Fibroblast of gingiva (primary cell): ENCODE data around the gene TMEM120A.
"Not testable (repeated sequence)": the region's sequence is repeated elsewhere in the genome, so short reads cannot be mapped to it uniquely, and the experiment has no call there.

ENCODE experiments used
- DNase-seq: peaks from one replicate; pipeline ENCODE4 v3.0.0-alpha.2; 2011; ENCODE audit warnings: low read depth

TMEM120A gene

DNA sequence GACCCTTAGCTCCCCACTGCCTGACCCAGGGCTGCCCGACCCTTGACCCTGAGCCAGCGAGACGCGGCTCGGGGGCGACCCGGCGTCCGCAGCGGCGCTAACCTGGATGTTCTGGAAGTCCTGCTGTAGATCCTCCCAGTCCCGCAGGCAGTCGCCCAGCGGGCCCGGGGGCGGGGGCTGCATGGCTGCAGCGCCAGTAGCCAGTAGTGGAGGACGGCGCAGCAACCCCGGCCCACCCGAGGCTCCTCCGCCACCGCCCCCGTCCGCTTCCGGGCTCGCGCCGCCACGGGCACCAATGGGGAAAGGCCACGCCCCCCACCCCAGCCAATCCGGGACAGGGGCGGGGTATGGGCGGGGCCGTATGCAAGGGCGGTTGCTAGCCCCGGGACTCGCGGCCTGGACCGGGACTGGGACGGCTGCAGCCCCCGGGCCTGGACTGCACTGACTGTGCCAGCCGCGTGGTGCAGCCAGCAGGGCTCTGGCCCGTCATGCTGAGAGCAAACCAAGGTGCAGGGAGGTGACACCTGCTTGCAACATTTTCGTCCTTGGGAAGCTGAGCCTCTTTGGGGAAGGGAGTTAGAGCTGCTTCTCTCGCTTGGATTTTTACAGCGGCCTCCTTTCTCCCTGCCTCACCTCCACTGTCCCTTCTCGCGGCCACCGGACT, at the start of gene TMEM120A:
Gene TMEM120A (minus strand): TSS at position 208 of the 664 bp plus-strand sequence. CDS start 25 bp downstream, at position 183.
- DNase-seq = peak; percentile 94

DNA sequence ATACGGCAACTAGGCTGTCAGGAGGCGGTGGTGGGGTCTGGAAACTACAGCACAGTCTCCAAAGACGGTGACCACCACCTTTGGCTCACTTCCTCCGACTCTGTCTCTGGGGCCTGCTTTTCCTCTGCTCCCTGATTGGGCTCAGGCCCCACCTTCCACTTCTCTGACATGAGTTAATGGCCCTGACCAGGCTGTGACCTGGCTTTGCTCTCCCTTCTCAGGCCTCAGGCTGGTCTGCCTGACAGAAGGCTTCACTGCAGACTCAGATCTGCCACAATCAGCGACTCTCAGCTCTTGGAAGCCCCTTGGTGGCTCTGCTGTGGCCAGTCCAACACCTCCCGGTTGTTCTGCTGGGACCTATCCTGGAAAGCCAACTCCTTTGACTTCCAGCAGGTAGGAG, 45.7 kb upstream of the TMEM120A start:
- DNase-seq = no peak

DNA sequence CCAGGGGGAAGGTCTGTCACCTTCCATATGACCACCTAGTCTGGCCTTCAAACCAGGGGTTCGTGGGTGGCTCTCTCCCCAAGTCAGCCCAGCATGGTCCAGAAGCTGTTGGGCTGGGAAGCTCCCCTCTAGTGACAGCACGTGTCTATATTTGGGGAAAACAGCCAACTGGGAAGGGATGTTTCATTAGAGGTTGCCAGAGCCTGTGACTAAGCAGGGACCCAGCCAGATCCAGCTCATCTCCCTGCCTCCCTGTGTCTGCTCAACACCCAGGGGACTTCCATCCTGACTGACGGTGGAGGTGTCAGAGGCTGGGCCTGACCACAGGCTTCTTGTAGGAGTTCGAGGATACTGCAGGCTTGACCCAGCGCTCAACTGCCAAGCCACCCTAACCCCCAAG, 42.9 kb upstream of the TMEM120A start:
- DNase-seq = peak; percentile 86

DNA sequence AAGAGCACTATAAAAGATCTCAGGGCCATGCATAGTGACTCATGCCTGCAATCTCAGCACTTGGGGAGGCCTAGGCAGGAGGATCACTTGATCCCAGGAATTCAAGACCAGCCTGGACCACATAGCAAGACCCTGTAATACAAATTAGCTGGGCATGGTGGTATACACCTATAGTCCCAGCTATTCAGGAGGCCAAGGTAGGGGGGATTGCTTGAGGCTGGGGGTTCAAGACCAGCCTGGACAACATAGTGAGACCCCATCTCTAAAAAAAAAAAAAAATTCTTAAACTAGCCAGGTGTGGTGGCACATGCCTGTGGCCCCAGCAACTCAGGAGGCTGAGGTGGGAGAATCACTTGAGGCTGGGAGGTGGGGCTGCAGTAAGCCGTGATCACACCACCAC, 37.6 kb upstream of the TMEM120A start:
- no peak for DNase-seq

DNA sequence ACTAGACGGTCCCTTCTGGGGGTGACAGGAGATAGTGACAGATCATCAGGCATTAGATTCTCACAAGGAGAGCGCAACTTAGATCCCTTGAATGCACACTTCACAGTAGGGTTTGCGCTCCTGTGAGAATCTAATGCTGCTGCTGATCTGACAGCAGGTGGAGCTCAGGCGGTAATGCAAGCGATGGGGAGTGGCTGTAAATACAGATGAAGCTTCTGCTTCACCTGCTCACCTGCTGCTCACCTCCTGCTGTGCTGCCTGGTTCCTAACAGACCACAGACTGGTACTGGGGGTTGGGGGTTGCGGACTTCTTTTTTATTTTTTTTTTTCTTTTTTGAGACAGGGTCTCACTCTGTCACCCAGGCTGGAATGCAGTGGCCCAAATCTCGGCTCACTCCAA, 35.3 kb upstream of the TMEM120A start:
- not testable (repeated sequence) for DNase-seq

DNA sequence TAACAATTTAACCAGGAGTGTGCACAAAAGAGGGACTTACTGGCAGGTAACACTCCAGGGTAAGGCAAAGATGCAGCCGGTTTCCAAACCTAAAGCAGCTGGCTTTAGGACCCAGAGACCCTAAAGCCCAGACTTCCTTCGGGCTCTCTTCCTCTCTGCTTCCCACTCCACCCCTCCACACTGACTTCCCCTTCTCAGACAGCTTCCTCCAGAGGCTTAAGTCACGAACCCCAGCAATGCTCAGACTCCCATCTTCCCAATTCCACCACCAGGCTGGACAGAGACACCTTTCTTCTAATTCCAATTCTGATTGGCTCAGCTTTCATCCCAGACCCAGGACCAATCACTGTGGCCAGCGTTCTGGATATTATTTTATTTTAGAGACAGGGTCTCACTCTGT, 28.6 kb upstream of the TMEM120A start:
- no peak for DNase-seq

DNA sequence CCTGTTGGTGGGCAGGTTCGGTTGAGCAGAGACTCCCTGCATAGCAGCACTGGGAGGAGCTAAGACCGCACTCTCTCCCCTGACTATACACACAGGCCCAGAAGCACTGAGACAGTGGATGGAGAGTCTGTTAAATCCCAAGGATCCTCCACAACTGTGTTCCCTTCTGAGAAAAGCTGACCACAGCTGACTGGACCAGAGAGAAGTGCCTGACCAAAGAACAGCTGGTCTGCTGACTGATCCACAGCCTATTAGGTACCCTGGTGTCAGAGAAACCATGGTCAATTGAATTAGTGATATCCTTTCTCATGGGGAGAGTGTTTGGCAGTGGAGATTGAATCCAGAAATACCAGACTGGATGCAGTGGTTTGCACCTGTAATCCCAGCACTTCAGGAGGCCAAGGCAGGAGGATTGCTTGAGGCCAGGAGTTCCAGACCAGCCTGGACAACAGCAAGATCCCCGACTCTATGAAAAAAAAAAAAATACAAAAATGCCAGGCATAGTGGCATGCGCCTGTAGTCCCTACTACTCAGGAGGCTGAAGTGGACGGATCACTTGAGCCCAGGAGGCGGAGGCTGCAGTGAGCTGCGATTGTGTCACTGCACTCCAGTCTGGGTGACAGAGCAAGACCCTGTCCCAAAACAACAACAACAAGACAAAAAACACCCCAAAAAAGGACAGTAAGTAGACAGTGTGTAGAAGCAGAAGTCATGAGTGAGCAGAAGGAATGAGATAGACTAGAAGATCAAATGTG, 27.8 kb upstream of the TMEM120A start:
- no peak for DNase-seq

DNA sequence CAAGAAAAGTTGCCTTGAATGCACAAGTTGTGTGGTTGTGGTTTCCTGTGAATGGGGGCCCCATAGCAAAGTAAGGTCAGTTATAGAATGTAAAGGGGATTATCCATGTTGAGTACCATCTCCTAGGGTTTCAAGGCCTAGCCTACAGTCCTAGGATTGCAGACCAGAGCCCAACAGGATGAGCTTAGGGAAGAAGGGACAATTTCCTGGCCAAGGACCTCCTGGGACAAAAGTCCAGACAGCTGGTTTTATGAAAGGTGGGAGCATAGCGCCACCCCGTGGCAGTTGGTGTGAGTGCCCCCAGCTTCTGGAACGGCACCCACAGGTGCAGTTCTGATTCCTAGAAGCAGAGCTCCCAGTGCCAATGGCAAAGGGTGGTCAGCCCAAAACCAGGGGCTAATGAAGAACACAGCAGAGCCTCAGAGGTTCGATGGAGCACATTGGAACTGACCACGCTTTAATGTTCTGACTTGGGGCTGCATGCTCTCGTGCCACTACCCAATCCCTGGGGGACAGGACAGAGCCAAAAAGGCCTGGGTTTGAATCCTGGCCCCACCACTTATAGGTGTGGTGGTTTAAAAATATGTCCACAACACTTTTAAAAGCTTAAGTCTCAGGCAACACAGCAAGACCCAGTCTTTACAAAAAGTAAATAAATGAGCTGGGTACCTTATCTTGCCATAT, 25.8 kb upstream of the TMEM120A start:
- peak; percentile 46 for DNase-seq

DNA sequence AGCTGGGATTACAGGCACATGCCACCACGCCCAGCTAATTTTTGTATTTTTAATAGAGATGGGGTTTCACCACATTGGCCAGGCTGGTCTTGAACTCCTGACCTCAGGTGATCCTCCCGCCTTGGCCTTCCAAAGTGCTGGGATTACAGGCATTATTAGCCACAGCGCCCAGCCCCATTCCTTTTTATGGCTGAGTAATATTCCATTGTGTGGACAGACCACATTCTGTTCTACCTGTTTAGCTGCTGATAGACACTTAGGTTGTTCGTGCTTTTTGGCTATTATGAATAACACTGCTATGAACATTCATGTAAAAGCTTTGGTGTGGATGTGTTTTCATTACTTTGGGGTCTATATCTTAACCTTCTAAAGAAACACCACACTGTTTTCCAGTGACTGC, 24.1 kb upstream of the TMEM120A start:
- not testable (repeated sequence) for DNase-seq

DNA sequence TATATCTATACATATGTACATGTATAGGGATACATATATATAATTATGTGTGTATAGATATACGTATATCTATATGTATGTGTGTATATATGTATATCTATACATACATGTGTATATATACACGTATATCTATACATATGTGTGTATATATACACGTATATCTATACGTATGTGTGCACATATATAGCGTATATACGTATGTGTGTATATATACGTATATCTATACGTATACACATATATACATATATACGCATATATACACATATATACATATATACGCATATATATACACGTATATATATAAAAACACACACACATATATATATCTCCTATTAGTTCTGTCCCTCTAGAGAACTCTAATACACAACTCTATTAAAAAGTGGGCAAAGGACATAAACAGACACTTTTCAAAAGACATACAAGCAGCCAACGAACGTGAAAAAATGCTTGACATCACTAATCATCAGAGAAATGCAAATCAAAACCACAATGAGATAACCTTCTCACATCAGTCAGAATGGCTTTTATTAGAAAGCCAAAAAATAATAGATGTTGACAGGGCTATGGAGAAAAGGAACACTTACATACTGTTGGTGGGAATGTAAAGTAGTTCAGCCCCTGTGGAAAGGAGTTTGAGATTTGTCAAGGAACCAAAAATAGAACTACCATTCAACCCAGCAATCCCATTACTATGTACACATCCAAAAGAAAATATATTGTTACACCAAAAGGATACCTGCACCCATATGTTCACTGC, 22.0 kb upstream of the TMEM120A start:
- no peak for DNase-seq

DNA sequence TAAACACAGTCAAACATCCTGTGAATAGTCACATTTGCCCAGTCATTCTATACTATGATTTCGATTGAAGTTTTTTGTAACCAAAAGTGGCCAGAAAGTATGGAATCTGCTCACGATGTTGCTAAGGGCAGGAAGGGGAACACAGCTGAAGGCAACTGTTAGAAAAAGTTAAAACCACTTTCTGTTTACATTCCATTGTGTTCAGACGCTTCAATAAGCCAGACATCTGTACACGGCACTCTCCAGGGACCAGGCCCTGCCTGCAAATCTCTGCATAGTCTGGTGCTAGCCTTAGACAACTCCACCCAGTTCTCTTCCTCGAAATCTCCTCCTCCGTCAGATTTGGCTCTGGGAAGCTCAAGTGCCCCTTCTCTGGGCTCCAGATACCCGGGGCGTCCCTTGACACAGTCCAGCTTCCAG, 17.1 kb upstream of the TMEM120A start:
- DNase-seq = peak; percentile 91

DNA sequence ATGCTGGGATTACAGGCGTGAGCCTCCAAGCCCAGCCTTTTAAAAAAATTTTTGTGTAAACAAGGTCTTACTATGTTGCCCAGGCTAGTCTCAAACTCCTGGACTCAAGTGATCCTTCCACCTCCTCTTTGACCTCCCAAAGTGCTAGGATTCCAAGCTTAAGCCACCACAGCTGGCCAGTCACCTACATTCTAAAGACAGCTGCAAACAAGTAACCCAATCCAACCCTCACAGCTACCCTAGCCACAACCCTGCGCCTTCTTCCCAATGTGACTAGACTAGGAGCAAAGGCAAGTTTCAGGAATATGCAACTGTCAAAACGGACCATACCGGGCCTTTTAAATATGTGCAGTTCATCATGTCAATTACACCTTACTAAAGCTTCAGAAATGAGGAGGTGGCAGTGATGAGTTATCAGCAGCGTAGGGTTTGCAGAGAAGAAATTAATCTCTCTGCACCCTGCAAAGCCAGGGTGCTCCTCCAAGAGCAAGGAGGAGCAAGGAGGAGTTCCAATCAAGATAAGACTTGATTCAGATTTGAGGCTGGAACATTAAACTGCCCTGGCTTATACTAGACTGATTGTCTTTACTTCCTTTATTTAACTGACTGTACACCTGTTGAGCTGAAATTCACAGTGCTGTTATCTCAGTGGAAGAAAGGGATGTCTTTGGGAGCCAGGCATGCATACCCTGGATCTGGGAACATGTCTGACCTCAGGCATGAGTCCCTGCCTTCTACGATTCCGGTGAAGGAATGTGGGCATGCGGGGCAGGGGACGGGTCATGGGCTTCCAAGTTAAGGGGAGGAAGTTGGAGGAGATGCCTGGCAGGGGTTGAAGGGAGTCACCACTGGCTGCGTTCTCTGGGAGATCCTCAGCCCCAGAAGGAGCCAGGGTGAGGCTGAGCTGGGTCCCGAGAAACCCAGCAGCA, 15.5 kb upstream of the TMEM120A start:
- no peak for DNase-seq

DNA sequence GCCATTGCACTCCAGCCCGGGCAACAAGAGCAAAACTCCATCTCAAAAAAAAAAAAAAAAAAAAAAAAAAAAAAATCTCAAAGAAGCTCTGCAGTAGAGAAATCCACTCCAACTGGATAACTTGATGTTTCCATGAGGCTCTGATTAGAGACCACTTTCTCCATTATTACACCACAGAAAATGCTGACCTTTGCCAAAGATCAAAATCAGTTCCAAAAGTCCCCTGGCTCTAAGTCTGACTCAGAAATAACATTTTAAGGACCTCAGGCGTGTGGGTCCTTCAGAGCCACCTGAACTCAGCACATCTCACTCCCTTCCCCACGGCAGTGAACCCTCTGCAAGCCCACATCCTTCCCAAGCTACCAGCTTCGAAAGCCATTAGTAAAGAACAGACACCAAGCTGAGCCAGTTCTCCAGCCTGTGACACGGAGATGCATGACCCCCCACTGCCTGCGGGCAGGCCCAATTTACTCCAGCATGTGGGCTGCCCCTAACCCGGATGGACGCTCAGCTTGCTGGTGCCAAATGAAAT, 13.8 kb upstream of the TMEM120A start:
- no peak for DNase-seq

DNA sequence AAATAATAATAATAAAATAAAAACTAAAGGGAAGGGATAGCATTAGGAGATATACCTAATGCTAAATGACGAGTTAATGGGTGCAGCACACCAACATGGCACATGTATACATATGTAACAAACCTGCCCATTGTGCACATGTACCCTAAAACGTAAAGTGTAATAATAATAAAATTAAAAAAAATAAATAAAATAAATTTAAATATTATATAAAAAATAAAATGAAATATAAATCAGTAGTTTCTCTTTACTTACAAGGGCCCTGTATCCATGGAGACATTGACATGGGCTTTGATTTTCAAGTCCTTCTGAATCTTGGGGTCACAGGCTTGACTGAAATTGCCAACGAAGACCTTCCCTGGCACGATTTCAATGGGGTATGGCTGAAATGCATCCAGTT, 10.6 kb upstream of the TMEM120A start:
- not testable (repeated sequence) for DNase-seq

DNA sequence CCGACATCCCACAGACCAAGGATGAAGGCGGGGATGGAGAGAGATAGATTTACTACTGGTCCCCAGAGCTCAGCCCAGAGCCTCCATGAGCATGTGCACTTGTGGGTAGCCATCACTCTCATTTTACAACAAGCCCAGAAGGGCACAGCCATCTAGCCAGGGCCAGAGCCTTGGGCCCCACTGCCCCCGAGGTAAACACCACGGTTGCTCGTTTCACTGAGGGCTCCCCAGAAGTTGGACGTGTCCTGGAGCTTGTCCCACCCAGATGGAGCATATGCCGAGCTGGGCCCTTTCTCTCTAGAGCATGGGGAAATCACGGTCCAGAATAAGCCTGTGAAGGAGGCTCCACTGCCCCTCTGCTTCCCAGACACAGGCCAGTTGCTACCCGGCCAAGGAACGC, 9.0 kb upstream of the TMEM120A start:
- DNase-seq = no peak

DNA sequence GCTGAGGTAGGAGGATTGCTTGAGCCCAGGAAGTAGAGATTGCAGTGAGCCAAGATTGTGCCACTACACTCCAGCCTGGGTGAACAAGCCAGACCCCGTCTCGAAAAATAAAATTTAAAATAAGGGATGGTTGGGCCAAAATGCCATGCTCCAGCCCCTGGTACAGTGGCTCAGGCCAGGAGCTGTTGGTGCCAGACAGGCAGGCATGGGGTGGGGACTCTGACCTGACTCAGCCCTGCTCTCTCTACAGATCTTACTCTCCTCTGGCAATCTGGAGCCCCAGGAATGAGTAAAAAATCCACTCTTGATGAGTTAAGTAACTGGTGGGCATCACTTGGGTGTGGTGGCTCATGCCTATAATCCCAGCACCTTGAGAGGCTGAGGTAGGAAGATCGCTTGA, 8.4 kb upstream of the TMEM120A start:
- DNase-seq = no peak

DNA sequence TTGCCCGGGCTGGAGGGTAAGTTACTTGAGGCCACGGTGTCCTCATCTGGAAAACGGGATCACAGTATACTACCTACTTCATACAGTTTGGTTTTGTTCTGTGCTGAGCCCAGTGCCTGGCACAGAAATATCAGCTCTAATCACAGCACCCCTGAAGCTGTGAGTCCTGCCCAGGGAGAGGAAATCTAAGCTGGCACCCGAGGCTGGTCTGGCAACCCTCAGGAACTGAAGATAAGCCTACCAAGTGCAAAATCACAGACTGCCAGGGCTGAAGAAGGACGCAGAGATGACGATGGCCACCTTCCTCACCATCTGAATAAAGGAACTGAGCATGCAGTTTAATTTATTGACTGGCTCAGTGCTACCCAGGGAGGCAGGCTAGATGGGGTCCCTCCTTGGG, 7.7 kb upstream of the TMEM120A start:
- no peak for DNase-seq

DNA sequence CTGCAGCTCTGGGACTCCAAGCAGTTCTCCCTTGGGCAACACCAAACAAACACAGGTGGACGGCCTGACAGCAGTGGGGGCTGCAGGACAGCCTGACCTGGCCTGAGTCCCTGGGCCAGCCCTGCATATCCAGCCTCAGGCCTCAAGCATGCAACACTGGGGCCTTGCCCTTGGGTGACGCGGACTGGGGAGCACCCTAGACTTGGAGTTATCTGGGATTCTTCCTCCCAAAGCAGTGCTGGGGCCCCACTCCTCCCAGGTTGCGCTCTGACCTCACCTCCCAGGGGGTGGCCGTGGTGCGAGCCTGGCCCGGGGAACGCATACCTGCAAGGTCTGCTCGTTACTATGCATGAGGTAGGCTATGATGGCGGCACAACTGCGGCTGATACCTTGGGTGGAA, 6.2 kb upstream of the TMEM120A start:
- DNase-seq = no peak

DNA sequence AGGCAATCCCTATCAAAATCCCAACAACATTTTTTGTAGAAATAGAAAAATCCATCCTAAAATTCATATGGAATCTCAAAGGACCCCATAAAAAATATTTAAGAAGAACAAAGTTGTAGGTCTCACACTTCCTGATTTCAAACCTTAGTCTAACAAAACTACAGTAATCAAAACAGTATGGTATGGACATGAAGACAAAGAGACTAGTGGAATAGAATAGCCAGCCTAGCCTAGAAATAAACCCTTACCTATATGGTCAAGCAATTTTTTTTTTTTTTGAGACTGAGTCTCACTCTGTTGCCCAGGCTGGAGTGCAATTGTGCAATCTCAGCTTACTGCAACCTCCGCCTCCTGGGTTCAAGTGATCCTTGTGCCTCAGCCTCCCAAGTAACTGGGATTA, 3.6 kb upstream of the TMEM120A start:
- DNase-seq = no peak

DNA sequence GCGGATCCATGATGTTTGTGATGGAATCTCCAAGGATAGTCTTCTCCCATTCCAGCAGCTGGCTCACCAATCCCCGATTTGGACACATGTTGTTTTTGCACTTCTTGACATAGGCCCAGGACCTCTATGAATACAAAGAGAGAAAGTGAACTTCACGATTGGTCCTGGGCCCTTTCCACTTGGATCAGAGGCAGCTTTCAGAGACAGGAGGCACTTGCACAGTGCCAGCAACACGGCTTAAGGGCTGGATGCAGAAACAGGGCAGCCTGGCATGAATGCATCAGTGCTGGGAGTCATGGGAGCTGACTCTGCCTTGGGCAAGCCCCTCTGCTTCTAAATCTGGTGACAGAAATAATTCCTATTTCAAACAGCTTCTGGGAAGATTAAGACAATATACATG, 2.1 kb upstream of the TMEM120A start:
- DNase-seq = no peak

DNA sequence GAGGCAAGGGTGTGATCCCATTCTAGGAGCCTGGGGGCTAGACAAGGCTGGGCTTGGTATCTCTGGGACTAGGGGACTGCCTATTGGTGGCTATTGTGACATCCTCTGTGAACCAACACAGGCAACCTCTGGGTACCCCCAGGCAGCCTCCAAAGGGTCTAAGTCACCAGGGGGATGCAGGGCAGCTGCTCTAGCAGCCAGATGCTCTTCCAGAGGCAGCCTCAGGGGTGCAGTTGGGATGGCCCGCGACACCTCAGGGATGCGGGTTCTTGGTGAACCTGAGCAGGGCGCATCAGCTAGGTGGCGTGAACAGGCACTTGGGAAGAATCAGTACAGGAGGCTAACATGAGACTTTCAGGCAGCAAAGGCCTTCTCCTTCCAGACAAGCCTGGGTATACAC, 1.6 kb upstream of the TMEM120A start:
- DNase-seq = no peak
